NCI-H1436 treated with DMSO at 0.1 percent for 48 hours (cell line): ENCODE data around the gene RPS6KB2.
A peak's percentile ranks its signal among the peaks of the same experiment; 100 is the strongest.

Source experiments
- DNase-seq: peaks from one replicate; lab custom pipeline; 2025; lab: John Stamatoyannopoulos, UW

The RPS6KB2 gene

DNA sequence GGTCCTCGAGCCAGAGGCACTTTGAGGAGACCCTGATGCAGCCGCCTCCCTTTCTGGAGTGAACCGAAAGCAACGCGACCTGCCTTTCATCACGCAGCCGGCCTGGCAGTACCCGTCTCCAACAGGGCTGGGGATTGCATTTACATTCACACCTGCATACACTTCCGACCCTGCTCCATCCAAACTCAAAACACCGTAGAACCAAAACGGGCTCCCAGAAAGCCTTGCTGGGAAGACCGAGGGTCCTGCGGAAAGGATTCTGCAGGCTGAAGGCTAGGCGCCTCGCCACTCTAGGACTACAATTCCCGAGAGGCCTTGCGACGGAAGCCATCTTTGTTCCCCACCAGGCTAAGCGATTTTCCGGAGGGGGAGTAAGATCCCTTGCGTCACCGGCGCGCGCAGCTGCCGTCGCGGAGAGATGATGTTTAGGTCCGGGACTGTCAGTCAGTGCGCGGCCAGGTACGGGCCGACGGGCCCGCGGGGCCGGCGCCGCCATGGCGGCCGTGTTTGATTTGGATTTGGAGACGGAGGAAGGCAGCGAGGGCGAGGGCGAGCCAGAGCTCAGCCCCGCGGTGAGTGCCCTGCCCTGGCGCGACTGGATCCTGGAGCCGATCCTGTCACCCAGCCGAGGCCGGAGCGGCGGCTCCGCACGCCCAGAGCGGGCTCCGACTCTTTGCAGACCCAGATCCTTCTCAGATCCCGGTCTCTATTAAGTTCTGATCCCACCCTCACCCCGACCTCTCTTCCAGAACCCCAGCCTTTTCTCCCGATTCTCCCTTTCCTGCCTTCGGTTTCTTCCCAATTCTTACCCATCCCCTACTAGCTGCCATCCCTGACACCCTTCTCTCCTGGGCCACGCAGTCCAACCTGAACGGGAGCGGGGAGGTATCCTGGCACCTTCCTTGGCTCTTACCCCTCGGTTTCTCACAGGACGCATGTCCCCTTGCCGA is at the start of gene RPS6KB2:
TSS of gene RPS6KB2 (plus strand) at position 443 of the 950 bp plus-strand sequence. CDS start at position 495, 52 bp downstream.
- DNase-seq: peak; percentile 93

DNA sequence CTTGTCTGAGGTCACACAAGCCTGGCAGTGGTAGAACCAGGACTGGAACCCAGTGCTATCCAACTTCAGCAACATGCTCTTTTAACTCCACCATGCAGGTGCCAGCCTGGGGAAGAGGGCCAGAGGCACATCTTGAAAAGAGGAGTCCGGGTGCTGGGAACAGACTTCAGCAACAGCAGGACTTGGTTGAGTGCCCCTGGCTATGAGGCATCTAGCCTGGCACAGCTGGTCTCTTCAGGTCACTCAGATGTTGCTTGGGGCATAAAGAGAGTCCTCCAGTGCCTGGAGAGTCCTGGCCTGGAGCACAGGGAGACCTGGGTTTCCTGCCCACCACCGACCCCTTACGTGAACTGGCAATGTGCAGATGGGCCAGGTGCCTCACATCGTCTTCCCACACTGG is 49.8 kb upstream of the RPS6KB2 start:
- DNase-seq: no peak

DNA sequence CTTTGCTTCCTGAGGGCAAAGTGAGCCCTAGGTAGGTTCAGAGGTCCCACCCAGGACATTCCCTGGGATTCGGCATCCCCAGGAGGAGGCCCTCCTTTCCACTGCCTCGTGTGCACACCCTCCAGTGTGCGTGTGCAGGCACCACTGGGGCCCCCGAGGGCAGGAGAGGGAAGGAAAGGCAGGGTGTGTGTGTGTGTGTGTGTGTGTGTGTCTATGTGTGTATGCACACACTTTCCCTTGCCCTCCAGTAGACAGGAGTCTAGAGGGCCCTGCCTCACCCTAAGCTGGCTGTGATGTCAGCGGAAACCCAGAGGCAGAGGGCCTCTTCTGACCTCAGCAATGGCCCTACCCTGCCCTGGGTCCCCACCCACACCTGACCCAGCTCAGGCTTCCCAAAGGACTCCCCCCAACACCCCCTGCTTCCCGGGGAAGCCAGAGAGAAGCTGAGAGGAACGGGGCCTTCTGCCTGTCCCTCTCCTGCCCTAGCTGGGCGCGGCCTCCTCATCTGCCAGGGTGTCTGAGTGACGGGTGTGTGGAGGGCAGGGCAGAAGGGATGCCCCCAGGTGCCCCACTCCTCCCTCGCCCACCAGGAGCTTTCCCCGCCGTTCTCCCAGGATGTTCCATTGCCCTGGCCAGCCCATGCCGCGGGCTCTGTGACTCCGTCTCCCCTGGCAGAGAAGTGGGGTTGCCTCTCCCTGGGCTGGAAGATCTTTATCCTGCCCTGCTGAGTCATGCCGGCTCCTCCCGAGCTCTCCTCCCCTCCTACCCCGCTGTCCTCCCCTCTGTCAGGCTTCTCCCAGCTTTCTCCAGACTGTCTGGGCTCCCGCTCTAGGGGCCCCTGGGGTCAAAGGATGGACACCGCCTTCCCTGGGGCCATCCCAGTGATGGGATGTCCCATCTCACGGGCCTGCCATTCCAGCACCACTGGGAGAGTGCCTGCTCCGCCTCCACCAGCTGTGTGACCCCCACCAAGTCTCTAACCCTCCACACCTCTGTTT is 48.9 kb upstream of the RPS6KB2 start:
- DNase-seq: no peak

DNA sequence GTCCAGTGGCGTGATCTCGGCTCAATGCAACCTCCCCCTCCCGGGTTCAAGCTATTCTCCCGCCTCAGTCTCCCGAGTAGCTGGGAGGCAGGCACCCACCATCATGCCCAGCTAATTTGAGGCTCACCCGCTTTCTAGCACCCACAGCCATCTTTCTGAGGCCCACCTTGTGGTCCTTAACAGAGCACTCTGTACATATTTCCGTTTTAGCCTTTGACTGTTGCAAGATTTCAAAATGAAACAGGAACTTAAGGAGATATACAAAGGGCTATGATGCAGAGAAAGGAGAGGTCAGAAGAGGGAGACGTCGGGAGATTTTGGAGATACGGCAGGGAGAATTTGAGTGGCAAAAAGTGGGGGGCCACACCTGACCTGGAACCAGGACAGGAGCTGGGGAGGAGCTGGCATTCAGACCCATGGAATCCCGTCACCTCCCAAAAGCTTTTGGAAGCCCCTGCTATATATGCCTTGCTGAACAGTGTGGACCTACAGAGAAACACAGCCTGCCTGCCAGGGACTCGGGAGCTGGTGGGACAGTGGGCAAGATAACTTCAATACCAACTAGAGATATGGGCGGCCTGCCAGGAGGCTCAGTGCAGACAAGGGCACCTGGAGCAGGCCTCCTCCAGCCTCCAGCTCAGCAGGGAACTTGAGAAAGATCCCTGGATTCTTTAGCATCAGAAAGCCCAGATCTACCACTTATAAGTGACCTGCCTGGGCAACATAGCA is 46.9 kb upstream of the RPS6KB2 start:
- no peak for DNase-seq

DNA sequence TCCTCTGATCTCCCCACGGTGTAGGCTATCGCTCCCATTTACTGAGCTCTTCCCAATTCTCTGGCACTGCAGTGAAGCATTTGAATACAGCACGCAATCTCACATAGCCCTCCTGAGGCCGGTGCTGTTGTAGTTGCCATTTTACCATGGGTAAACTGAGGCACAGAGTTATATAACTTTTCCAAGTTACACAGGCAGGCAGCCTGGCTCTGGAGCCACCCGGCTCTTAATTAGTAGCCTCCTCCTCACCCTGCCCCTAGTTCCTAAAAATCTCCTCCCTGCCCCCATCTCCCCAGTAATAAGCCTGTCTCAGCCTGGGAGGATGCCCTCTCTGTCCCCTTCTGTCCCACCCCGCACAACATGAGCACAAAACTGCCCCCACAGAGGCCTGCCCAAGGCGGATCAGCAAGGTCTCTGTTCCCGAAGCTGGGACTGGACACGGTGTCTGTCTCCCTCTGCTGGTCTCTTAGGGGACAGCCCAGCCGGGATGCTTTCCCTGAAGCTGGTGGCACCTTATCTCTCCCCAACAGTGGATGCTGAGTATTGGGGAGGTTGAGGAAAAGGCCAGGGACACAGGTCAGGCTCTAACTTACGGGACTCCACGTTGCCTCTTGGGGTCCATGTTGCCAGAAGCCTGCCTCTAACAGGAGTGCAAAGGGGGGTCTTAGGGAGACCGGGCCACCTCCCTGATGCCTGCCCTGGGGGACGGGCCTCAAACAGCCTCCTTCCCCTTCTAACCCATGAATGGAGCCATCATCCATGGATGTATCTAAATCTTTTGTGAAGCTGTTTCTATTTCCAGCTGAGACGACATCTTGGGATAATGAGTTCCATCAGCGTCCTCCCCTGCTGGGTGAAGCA is 45.8 kb upstream of the RPS6KB2 start:
- DNase-seq: no peak

DNA sequence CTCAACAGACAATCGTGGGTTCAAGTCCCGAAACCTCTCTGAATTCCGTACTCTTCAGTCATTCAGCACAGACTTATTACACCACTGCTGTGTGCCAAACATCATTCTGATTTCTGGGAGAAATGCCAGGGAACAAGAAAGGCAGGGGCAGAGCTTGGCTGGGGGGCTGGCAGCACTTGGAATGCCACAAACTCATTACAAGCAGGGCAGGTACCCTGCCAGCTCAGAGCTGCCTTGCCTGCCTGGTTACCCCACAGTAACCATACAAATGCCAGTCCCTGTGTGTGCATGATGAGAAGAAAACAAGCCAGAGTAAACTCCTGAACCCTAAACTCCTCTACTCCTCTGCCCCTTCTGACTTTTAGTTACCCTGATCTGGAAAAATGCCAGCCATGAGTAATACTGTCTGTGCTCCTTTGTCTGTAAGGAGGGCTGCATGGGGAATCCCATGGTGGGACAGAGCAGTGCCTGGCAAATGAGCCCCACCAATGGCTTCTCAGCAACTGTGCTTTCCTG is 43.4 kb upstream of the RPS6KB2 start:
- DNase-seq: no peak

DNA sequence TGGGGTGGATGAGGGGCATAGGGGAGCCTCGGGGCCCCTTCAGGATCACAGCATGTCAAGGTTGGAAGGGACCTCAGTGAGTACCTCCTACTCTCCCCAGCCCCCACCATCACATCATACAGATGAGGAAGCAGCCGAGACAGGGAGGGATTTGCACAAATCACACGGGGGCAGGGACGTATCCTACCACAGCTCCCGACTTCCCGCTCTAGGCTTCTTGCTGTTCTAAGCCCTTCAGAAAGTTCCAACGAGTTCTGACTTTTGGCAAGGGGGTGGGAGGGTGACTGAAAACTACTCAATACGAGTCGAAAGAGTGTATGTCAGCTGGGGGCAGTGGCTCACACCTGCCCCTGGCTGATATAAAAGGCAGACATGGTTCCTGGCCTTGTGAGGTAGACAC is 41.2 kb upstream of the RPS6KB2 start:
- DNase-seq: no peak

DNA sequence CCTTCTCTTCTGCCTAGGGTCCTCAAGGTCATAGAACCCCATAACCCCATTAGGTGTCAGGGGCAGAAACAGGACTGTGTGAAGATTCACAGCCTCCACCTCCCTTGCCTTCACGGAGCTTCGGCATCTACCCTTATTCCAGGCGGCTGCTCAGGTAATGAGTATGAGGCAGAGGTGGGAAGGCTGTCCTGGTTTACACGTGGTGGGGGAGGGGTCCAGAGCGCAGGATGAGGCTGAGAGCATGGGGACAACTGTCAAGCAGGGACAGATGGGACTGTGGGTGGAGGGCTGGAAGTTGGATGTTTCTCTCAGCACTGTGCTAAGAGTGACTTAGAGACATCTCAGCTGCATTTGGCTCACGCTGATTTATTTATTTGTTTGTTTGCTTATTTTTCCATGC is 40.8 kb upstream of the RPS6KB2 start:
- DNase-seq: no peak

DNA sequence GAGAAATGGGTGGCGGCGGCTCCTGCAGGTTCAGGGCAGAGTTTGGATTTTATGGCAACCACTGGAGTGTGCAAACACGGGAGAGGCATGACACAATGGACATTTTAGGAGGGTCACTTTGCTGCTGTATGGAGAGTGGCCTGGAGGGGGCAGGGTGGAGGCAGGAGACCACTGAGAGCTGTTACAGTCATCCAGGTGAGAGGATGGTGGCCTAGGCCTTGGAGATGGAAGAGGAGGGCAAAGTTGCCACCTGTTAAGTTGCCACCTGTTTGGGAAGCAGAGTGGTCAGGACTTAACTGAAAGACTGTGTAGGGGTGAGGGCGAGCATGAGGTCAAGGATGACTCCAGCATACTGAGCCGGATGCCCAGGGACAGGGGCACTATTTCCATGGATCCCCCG is 38.8 kb upstream of the RPS6KB2 start:
- DNase-seq: no peak

DNA sequence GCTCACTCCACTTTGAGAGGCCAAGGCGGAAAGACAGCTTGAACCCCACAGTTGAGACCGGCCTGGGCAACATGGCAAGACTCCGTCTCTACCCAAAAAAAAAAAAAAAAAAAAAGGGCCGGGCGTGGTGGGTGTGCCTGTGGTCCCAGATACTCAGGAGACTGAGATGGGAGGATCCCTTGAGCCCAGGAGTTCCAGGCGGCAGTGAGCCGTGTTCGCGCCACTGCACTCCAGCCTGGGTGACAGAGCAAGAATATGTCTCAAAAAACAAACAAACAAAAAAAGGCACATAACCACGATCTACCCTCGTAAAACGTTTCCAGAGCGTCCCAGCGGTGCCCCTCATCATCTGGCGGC is 37.4 kb upstream of the RPS6KB2 start:
- no peak for DNase-seq

DNA sequence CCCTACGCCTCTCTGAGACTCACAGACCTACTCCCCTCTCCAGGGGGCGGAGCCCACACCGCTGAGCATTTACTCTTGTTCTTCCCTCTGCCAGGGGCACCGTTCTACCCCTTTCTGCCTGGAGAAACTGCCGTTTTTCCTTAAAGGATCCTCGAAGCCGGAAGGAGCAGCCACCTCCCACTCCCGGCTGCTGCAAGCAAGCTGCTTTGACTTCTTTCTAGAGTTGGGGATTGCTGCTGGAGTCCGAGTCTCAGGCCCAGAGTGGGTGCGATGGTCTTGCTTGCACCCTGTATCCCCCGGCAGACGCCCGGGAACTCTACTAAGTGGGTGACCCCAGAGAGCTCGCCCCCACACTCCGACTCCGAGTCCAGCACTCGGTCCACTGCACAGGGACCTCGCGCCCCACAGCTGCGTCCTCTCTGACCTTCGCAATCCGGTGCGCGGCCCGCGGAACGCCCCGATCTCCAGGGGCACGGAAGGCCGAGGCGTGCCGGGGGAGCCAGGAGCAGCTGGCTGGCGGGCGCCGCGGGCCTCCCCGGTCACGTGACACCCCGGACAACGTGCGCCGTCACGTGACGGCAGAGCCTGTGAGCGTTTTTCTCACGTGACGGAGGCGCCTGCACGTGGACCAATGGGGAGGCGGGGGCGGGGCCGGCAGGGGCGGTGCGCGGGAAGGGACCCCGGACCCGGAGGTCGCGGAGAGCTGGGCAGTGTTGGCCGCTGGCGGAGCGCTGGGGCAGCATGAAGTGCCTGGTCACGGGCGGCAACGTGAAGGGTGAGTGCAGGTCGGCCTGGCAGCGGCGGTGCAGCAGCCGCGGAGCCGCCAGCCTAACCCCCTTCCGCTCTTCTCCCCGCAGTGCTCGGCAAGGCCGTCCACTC is 36.8 kb upstream of the RPS6KB2 start, which contains the start of gene RAD9A:
TSS of gene RAD9A (plus strand) at position 683 of the 879 bp plus-strand sequence. CDS start at position 742, 59 bp downstream.
- peak; percentile 48 for DNase-seq

DNA sequence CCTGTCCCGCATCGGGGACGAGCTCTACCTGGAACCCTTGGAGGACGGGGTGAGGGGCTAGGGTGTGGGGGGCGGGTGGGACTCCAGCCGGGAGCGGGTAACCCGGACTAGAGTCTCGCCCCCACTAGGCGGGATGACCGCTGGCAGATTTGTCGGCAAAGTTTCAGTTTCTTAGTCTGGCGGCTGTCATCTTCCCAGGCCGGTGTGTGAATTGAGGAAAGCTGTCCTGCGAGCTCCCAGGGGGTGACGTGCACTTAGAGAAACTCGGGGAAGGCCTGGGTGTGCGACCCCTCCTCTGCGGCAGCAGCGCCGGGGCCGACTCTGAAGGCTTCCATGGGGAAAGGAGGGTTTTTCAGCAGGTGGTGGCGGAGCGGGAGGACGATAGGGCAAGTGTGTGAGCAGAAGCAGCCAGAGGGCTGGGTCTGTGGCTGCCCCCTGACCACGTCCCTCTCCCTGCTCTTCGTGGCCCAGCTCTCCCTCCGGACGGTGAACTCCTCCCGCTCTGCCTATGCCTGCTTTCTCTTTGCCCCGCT is 36.0 kb upstream of the RPS6KB2 start:
- no peak for DNase-seq

DNA sequence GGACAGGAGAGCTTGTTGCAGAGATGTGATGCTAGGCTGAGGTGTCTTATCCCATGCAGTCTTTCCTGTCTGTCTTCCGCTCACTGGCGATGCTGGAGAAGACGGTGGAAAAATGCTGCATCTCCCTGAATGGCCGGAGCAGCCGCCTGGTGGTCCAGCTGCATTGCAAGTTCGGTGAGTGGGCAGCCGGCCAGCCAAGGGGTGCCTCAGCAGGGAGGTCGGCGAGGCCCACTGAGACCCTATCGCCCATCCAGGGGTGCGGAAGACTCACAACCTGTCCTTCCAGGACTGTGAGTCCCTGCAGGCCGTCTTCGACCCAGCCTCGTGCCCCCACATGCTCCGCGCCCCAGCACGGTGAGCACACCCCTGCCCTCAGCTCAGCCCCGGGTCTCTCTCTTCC is 34.9 kb upstream of the RPS6KB2 start:
- DNase-seq: no peak

DNA sequence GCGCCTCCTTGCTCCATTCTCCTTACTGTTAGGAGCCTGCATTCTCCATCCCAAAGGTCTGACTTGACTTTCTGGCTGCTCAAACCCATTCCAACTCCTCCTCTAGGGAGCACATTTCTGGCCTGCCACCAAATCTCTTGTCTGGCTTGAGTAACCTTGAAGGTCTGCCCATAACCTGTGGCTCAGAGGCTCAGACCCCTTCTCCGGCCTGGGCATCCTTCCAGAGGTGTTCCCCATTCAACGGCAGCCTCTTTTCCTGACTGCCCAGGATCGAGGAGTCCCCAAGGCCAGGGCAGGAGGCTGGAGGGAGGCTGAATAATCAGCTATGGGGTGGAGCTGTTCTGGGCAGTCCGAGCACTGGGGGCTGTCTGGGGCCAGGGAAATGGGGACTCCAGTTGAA is 34.3 kb upstream of the RPS6KB2 start:
- no peak for DNase-seq

DNA sequence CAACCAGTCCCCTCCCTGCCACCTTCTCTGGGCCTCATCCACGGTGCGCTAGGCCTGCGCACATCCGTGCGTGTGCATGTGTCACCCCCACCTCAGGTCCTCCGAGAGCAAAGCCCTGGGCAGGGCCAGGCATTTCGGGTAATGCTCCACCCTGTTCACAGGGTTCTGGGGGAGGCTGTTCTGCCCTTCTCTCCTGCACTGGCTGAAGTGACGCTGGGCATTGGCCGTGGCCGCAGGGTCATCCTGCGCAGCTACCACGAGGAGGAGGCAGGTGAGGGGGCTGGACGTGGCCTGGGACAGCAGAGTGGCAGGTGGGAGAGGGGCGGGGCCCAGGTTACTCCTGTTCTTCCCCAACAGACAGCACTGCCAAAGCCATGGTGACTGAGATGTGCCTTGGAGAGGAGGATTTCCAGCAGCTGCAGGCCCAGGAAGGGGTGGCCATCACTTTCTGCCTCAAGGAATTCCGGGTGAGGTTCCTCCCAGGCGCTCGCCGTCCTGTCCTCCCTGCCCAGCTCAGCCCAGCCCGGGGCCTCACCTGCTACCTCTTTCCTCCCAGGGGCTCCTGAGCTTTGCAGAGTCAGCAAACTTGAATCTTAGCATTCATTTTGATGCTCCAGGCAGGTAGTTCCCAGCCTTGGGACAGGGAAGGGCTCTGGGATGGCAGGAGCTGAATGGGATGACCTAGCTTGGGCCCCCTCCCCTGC is 32.6 kb upstream of the RPS6KB2 start:
- no peak for DNase-seq

DNA sequence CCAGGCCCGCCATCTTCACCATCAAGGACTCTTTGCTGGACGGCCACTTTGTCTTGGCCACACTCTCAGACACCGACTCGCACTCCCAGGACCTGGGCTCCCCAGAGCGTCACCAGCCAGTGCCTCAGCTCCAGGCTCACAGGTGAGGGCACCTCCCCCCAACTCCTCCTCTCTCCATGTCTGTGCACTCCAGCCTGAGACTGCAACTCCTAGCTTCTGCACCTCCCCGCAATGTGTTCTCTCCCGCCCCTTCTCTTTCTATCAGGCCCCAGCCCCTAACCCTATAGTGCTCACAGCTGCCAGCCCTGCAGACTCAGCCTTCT is 32.1 kb upstream of the RPS6KB2 start:
- no peak for DNase-seq

DNA sequence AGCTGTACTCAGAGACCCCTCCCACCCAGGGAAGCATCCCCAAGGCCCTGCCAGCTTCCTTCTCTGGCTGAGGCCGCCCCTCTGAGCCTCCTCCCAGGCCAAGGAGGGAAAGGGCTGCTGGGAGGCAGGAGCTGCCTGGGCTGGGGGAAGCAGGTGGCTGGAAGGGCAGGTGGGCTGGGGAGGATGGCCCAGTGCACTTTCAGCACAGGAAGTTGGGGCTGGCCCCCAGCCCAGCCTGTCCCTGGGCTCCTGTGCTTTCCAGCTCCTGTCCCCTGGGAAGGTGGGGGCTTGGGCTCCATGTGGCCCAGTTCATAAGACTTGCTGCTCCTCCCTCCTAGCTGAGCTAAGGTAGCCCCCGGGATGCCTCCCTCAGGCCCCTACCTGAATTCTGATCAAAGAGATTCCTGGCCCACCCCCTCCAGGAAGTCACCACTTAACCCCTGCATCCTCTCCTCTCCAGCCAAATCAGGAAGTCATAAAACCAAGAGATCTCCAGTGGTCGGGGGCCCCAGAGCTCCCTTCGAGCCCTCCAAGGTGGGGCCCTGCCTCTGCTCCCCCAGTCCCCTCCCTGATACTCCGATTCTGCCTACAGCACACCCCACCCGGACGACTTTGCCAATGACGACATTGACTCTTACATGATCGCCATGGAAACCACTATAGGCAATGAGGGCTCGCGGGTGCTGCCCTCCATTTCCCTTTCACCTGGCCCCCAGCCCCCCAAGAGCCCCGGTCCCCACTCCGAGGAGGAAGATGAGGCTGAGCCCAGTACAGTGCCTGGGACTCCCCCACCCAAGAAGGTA is 31.5 kb upstream of the RPS6KB2 start:
- no peak for DNase-seq

DNA sequence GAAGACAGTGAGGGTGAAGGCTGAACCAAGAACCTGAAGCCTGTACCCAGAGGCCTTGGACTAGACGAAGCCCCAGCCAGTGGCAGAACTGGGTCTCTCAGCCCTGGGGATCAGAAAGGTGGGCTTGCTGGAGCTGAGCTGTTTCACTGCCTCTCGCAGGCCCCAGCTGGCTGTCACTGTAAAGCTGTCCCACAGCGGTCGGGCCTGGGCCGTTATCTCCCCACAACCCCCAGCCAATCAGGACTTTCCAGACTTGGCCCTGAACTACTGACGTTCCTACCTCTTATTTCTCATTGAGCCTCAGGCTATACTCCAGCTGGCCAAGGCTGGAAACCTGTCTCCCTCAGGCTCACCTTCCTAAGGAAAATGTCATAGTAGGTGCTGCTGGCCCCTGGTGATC is 30.8 kb upstream of the RPS6KB2 start:
- no peak for DNase-seq
